Bronchial epithelial cell (primary cell): ENCODE data around the gene SLC35F3. TPM values are rescaled to one million over a fixed set of nuclear protein-coding genes. Genes with fewer than 3 reads are reported as not detected.

Source experiments
- DNase-seq: peaks from one replicate; pipeline ENCODE4 v3.0.0-alpha.2; 2010; ENCODE audit warnings: low read depth
- FAIRE-seq: peaks from 2 replicates; lab custom pipeline; 2011; peaks lifted over from hg19 to GRCh38; lab: Jason Lieb, UNC
- H3K27me3 ChIP-seq: 2 replicates; pipeline ENCODE4 v1.5.1; 2011; ENCODE audit warnings: low read length; ENCODE audit not compliant: control insufficient read depth, insufficient read depth
- H3K36me3 ChIP-seq: 2 replicates; pipeline ENCODE4 v1.5.1; 2011; ENCODE audit warnings: low read length; ENCODE audit not compliant: control insufficient read depth, insufficient read depth
- H3K4me3 ChIP-seq: 2 replicates; pipeline ENCODE4 v1.5.1; 2011; ENCODE audit warnings: mild to moderate bottlenecking, low read depth, low read length, control low read depth
- CTCF ChIP-seq: IDR thresholded peaks from 2 replicates; pipeline ENCODE4 v1.5.1; 2011; ENCODE audit warnings: mild to moderate bottlenecking, moderate library complexity, low read length, control low read depth, inconsistent platforms; ENCODE audit not compliant: insufficient read depth, severe bottlenecking
- total RNA-seq: library from RNA; depleted of rRNA; stranded (reverse); fragments of >200 nt; gene quantifications from 2 replicates; pipeline ENCODE4 v1.2.1, GENCODE V29; 2014

Gene SLC35F3
- total RNA-seq, 1 donor from 2014 or later: 0.79 TPM

DNA sequence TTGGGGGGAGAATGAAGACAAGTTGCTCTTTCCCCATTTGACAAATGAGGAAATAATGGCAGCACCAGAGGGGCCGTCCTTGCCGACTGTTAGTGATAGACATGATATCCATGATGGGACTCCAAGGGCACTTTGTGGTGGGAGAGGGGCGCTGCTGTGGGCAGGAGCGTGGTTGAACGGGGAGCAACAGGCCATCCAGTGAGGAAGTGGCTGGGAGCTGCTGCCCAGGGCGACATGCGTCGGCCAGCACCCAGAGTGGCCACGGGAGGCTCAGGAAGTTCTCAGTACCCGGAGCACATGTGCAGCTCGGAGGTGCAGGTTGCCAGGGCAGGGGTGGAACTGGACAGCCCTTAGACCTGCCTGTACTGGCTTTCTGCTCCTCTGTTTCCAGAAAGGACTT is 71.0 kb downstream of the SLC35F3 start:
- FAIRE-seq: no peak
- H3K36me3 ChIP-seq: no peaks in the 10 kb centered on the region
- TF ChIP-seq CTCF: no peak
- H3K4me3 ChIP-seq: no peak overlapping the region
- H3K27me3 ChIP-seq: no peaks in the 10 kb centered on the region
- no peak for DNase-seq

GRCh38 chr1:233981042-233981675 is 76.7 kb downstream of the SLC35F3 start:
- H3K36me3 ChIP-seq: no peaks in the 10 kb centered on the region
- DNase-seq (no peak), FAIRE-seq (no peak)
- no peak for TF ChIP-seq CTCF
- H3K4me3 ChIP-seq: no peak overlapping the region
- H3K27me3 ChIP-seq: peaks cover 3% of the 10 kb centered on the region

DNA sequence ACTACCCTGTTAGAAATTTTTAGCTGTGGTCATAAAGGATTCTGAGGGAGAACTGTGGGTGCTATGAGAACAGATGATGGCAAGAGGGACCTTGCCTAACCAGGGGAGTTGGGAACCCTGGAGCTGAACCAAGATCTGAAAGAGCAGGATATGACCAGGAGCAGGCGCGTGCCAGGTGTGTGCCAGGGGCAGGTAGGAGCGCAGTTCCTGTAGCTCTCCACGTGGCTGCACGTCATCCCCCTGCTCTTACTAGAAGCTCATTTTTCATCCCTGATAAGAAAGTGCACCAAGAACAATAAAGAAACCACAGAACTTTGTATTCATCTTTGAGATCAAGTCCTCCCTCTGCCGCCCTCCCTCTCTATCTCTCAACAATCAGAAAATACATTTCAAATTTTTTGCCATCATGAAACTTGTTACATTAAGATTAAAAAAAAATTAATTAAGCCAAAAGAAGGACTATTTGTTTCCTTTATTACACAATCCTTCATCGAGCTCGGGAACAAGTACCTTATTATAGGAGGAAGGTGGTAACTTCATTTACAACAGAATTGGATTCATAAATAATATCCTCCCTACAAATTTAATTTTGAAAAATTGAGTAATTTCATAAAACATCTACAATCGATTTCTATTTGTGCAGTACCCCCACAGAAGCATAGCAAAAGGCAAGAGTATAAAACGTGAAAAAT is 78.5 kb downstream of the SLC35F3 start:
- DNase-seq (peak; percentile 78), FAIRE-seq (no peak)
- H3K36me3 ChIP-seq: no peaks in the 10 kb centered on the region
- H3K27me3 ChIP-seq: peaks cover 3% of the 10 kb centered on the region
- no peak for TF ChIP-seq CTCF
- H3K4me3 ChIP-seq: no peak overlapping the region

DNA sequence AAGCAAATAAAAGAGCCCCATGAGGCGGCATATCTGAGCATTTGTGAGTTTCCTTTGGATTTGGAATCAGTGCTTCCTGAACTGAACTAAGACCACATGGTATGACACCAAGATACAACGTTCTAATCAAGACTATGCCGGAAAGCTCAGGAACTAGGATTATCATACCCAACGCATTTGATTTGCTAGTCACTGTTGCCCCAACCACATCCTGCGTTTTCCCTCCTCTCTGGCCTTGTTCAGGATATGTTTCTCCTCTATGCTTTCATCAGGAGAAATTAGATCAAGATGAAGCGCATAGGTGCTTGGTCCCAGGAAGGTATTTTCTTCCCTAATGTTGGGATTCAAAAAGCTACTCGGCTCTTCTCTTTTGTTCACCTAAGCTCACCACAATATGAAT is 79.3 kb downstream of the SLC35F3 start:
- DNase-seq (no peak), FAIRE-seq (no peak)
- peaks cover 3% of the 10 kb centered on the region for H3K27me3 ChIP-seq
- TF ChIP-seq CTCF: no peak
- H3K4me3 ChIP-seq: no peak overlapping the region
- H3K36me3 ChIP-seq: no peaks in the 10 kb centered on the region

DNA sequence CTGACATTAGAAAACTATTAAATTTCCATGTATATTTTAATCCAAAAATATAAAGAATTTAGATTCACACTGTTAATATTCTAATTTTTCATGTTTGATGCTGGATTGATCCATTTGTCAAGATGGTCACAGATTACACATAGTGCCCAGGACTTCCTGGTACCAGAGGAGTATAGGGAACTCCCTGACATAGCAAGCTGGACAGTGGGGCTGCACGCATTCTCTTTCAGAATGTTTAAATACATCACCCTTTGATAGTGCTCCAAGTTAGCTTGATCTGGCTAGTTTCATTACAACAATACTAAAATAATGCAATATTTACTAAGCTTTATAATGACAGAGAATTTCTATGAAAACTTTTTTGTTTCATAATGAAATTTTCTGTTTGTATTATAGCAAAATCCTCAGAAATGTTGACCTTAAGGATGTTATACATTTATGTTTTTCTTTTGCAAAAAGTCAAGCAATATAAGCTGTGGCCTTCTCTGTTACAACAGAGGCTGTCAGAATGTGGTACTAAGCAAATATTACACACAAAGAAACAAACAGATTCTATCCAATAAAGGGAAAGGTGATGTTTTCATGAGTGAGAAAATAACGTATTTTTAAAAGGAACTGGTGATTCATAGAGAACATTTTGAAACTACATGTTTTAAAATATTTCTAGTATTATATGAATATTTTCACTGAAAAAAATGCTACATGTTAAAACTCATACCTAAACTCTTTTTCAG is 84.7 kb downstream of the SLC35F3 start:
- no peak for FAIRE-seq
- Histone ChIP-seq H3K27me3 (peaks cover 1% of the 10 kb centered on the region), H3K4me3 (no peak overlapping the region), H3K36me3 (no peaks in the 10 kb centered on the region)
- DNase-seq: peak; percentile 29
- TF ChIP-seq CTCF: no peak
